ENCODE measurements around the gene EYA2.

Gene EYA2

GRCh38 chr20:46894579-46894958, at the start of gene EYA2:
Gene EYA2, plus strand, starts transcription at chr20:46894843. Its CDS starts 95,168 bp downstream, at chr20:46990011.
- H3K4me3 ChIP-seq (ENCODE audit: low read depth, low read length), result peak within 1 kb of the TSS; percentile 33
- DNase-seq (ENCODE audit: low read depth), result no peak
- peak; percentile 6; the same call in 1 of the 2 replicates for TF ChIP-seq CTCF (IDR thresholded peaks at IDR 0.05; ENCODE audit: control insufficient read depth, extremely low read depth, insufficient read depth)

- DNase-seq (ENCODE audit: low read depth), result no peak
- H3K4me3 ChIP-seq (ENCODE audit: low read depth, low read length), result no peak overlapping the region
- TF ChIP-seq CTCF (IDR thresholded peaks at IDR 0.05; ENCODE audit: control insufficient read depth, extremely low read depth, insufficient read depth), result no peak
Observed at GRCh38 chr20:46844965-46845364, 49.7 kb upstream of the EYA2 start.

- no peak for TF ChIP-seq CTCF (IDR thresholded peaks at IDR 0.05; ENCODE audit: control insufficient read depth, extremely low read depth, insufficient read depth)
- no peak for DNase-seq (ENCODE audit: low read depth)
- H3K4me3 ChIP-seq (ENCODE audit: low read depth, low read length), result no peak overlapping the region
Observed at GRCh38 chr20:46849269-46849668, 45.4 kb upstream of the EYA2 start.

- DNase-seq (ENCODE audit: low read depth), result no peak
- H3K4me3 ChIP-seq (ENCODE audit: low read depth, low read length), result no peak overlapping the region
- no peak for TF ChIP-seq CTCF (IDR thresholded peaks at IDR 0.05; ENCODE audit: control insufficient read depth, extremely low read depth, insufficient read depth)
Observed at GRCh38 chr20:46849751-46850150, 44.9 kb upstream of the EYA2 start.

GRCh38 chr20:46850416-46850815, 44.2 kb upstream of the EYA2 start:
- DNase-seq (ENCODE audit: low read depth), result no peak
- no peak overlapping the region for H3K4me3 ChIP-seq (ENCODE audit: low read depth, low read length)
- TF ChIP-seq CTCF (IDR thresholded peaks at IDR 0.05; ENCODE audit: control insufficient read depth, extremely low read depth, insufficient read depth), result no peak

GRCh38 chr20:46850896-46851295, 43.7 kb upstream of the EYA2 start:
- no peak for DNase-seq (ENCODE audit: low read depth)
- no peak overlapping the region for H3K4me3 ChIP-seq (ENCODE audit: low read depth, low read length)
- no peak for TF ChIP-seq CTCF (IDR thresholded peaks at IDR 0.05; ENCODE audit: control insufficient read depth, extremely low read depth, insufficient read depth)

GRCh38 chr20:46851746-46852145, 42.9 kb upstream of the EYA2 start:
- no peak for TF ChIP-seq CTCF (IDR thresholded peaks at IDR 0.05; ENCODE audit: control insufficient read depth, extremely low read depth, insufficient read depth)
- no peak for DNase-seq (ENCODE audit: low read depth)

More at GRCh38 chr20:46851746-46852145, 42.9 kb upstream of the EYA2 start:
- H3K4me3 ChIP-seq (ENCODE audit: low read depth, low read length), result no peak overlapping the region

Measured in LNCaP clone FGC (cell line).